H1 (cell line): ENCODE results near the gene AKR1C1. TPM values are rescaled to one million over a fixed set of nuclear protein-coding genes. Genes with fewer than 3 reads are reported as not detected.

Experiments
- CTCF ChIA-PET: fragments of 300-600 bp; sonication (Branson Sonifier 250); formaldehyde crosslinking; loops from one replicate; lab custom pipeline; 2021; ENCODE audit not compliant: partially characterized antibody; lab: Charles Lee
- POLR2A ChIA-PET: fragments of 300-600 bp; sonication (Branson Sonifier 250); formaldehyde crosslinking; loops from one replicate; lab custom pipeline; 2021; ENCODE audit warnings: inconsistent platforms; ENCODE audit not compliant: partially characterized antibody; lab: Charles Lee
- DNase-seq, 2 experiments: peaks; one replicate each; pipeline versions ENCODE4 v3.0.0 to v3.0.0-alpha.2; 2010 to 2022; ENCODE audit warnings: low spot score in 2 of 2, low read depth in 1 of 2, mixed read lengths in 1 of 2
- FAIRE-seq: peaks from 2 replicates; lab custom pipeline; 2011; peaks lifted over from hg19 to GRCh38; lab: Jason Lieb, UNC
- H2AFZ ChIP-seq: 2 replicates; pipeline ENCODE4 v1.8.1; 2012; ENCODE audit warnings: low read length, inconsistent platforms
- H2AK5ac ChIP-seq: 2 replicates; pipeline ENCODE4 v1.6.1; 2013; ENCODE audit warnings: low read depth, low read length
- H2BK120ac ChIP-seq: replicated peaks from 2 replicates; pipeline ENCODE3; 2013; ENCODE audit warnings: low read depth, low read length, inconsistent platforms
- H2BK12ac ChIP-seq: 2 replicates; pipeline ENCODE4 v1.6.1; 2013; ENCODE audit warnings: low read depth, low read length
- H2BK15ac ChIP-seq: 2 replicates; pipeline ENCODE4 v1.6.1; 2013; ENCODE audit warnings: low read length
- H2BK20ac ChIP-seq: 2 replicates; pipeline ENCODE4 v1.6.1; 2013; ENCODE audit warnings: low read length
- H2BK5ac ChIP-seq: 2 replicates; pipeline ENCODE4 v1.6.1; 2013; ENCODE audit warnings: low read depth, low read length
- H3K14ac ChIP-seq: 2 replicates; pipeline ENCODE4 v1.6.1; 2013; ENCODE audit warnings: inconsistent platforms; ENCODE audit not compliant: insufficient read length
- H3K18ac ChIP-seq: 2 replicates; pipeline ENCODE4 v1.6.1; 2013; ENCODE audit warnings: low read length; ENCODE audit errors: extremely low read depth
- H3K23ac ChIP-seq: 2 replicates; pipeline ENCODE4 v1.6.1; 2013; ENCODE audit warnings: inconsistent platforms; ENCODE audit not compliant: insufficient read length
- H3K23me2 ChIP-seq: 2 replicates; pipeline ENCODE4 v1.6.1; 2013; ENCODE audit warnings: low read depth, low read length
- H3K27ac ChIP-seq: 2 replicates; pipeline ENCODE4 v1.6.1; 2011; ENCODE audit warnings: low read depth, low read length, inconsistent platforms
- H3K27me3 ChIP-seq, 4 experiments: replicated peaks in 1 of 4; 1 replicate in 1 of 4; 2 replicates in 3 of 4; pipeline versions ENCODE4 v1.6.1 to v1.8.1; 2011 to 2013; ENCODE audit warnings: low read length in 3 of 4, mild to moderate bottlenecking in 3 of 4, inconsistent platforms in 2 of 4, mixed read lengths in 2 of 4, moderate library complexity in 1 of 4; ENCODE audit not compliant: control insufficient read depth in 3 of 4, insufficient read depth in 3 of 4; ENCODE audit errors: extremely low read depth in 1 of 4
- H3K36me3 ChIP-seq, 4 experiments: 2 replicates each; pipeline versions ENCODE4 v1.6.1 to v1.8.1; 2011 to 2013; ENCODE audit warnings: mild to moderate bottlenecking in 4 of 4, low read length in 3 of 4, moderate library complexity in 2 of 4, control low read depth in 1 of 4, inconsistent platforms in 1 of 4; ENCODE audit not compliant: insufficient read depth in 4 of 4, control insufficient read depth in 2 of 4
- H3K4ac ChIP-seq: replicated peaks from 2 replicates; pipeline ENCODE3; 2013; ENCODE audit warnings: low read length, low read depth, mixed read lengths, inconsistent platforms; ENCODE audit not compliant: insufficient read length
- H3K4me1 ChIP-seq, 4 experiments: replicated peaks in 1 of 4; 1 replicate in 1 of 4; 2 replicates in 3 of 4; pipeline versions ENCODE4 v1.6.1 to v1.8.1; 2011 to 2013; ENCODE audit warnings: low read length in 3 of 4, inconsistent platforms in 2 of 4, mixed read lengths in 1 of 4; ENCODE audit not compliant: insufficient read depth in 4 of 4, control insufficient read depth in 3 of 4
- H3K4me2 ChIP-seq, 2 experiments: 2 replicates each; pipeline versions ENCODE4 v1.6.1 to v1.8.1; 2011 to 2013; ENCODE audit warnings: low read depth in 2 of 2, low read length in 2 of 2, control low read depth in 1 of 2, inconsistent platforms in 1 of 2, mild to moderate bottlenecking in 1 of 2; ENCODE audit not compliant: insufficient read depth in 1 of 2
- H3K4me3 ChIP-seq, 4 experiments: fragments of 200-600, 300-600 bp in 1 of 4; sonication (generic), shearing (Covaris generic), sonication (Bioruptor Twin) in 1 of 4; 2 replicates each; pipeline versions ENCODE4 v1.5.1 to v1.8.1; 2011 to 2016; ENCODE audit warnings: low read length in 4 of 4, low read depth in 3 of 4, control low read depth in 2 of 4, inconsistent platforms in 2 of 4, mild to moderate bottlenecking in 2 of 4, mixed read lengths in 1 of 4, moderate library complexity in 1 of 4; ENCODE audit not compliant: insufficient read depth in 2 of 4; ENCODE audit errors: extremely low read depth in 1 of 4
- H3K56ac ChIP-seq: replicated peaks from 2 replicates; pipeline ENCODE3; 2013; ENCODE audit warnings: low read depth, mild to moderate bottlenecking, mixed read lengths, low read length, inconsistent platforms; ENCODE audit not compliant: insufficient read length
- H3K79me1 ChIP-seq: 2 replicates; pipeline ENCODE4 v1.6.1; 2013; ENCODE audit warnings: low read depth, low read length, control low read depth
- H3K79me2 ChIP-seq, 2 experiments: 2 replicates each; pipeline versions ENCODE4 v1.6.1 to v1.8.1; 2012 to 2013; ENCODE audit warnings: low read length in 2 of 2, mild to moderate bottlenecking in 2 of 2, inconsistent platforms in 1 of 2; ENCODE audit not compliant: insufficient read depth in 2 of 2, control insufficient read depth in 1 of 2
- H3K9ac ChIP-seq, 4 experiments: replicated peaks in 1 of 4; 1 replicate in 1 of 4; 2 replicates in 3 of 4; pipeline versions ENCODE4 v1.6.1 to v1.8.1; 2011 to 2013; ENCODE audit warnings: low read depth in 3 of 4, low read length in 3 of 4, control low read depth in 2 of 4, mild to moderate bottlenecking in 2 of 4, moderate library complexity in 2 of 4, inconsistent platforms in 1 of 4; ENCODE audit errors: extremely low read depth in 1 of 4
- H3K9me3 ChIP-seq, 2 experiments: 2 replicates each; pipeline versions ENCODE4 v1.6.1 to v1.8.1; 2012 to 2013; ENCODE audit warnings: mild to moderate bottlenecking in 2 of 2, moderate library complexity in 2 of 2, control low read depth in 1 of 2, inconsistent platforms in 1 of 2, low read depth in 1 of 2, low read length in 1 of 2, mixed read lengths in 1 of 2; ENCODE audit not compliant: insufficient read depth in 2 of 2
- H4K20me1 ChIP-seq, 2 experiments: replicated peaks in 1 of 2; 2 replicates each; pipeline versions ENCODE3 to v1.8.1; 2011 to 2013; ENCODE audit warnings: inconsistent platforms in 2 of 2, low read length in 2 of 2, mild to moderate bottlenecking in 1 of 2; ENCODE audit not compliant: insufficient read depth in 2 of 2, control insufficient read depth in 1 of 2
- H4K5ac ChIP-seq: 2 replicates; pipeline ENCODE4 v1.6.1; 2013; ENCODE audit warnings: low read length, low read depth, mixed read lengths, inconsistent platforms; ENCODE audit not compliant: insufficient read length
- H4K8ac ChIP-seq: 2 replicates; pipeline ENCODE4 v1.8.0; 2013; ENCODE audit warnings: mild to moderate bottlenecking, moderate library complexity, low read length, inconsistent platforms; ENCODE audit not compliant: insufficient read depth; ENCODE audit errors: extremely low read depth
- H4K91ac ChIP-seq: replicated peaks from 2 replicates; pipeline ENCODE3; 2013; ENCODE audit warnings: low read length, mixed read lengths, inconsistent platforms; ENCODE audit not compliant: insufficient read length
- CTBP2 ChIP-seq: IDR thresholded peaks from 2 replicates; pipeline ENCODE4 v1.7.0; 2011; ENCODE audit warnings: borderline replicate concordance, mild to moderate bottlenecking, moderate library complexity, mixed read lengths, low read length; ENCODE audit not compliant: insufficient read depth, insufficient read length
- EZH2 ChIP-seq: fragments of 200-600 bp; sonication (generic); IDR thresholded peaks from 2 replicates; pipeline ENCODE4 v1.7.1; 2012; ENCODE audit warnings: low read depth, mild to moderate bottlenecking, moderate library complexity, low read length, inconsistent platforms; ENCODE audit not compliant: severe bottlenecking
- FOSL1 ChIP-seq: IDR thresholded peaks from 2 replicates; pipeline ENCODE4 v1.6.1; 2011; ENCODE audit warnings: mild to moderate bottlenecking, low read depth, low read length, moderate library complexity; ENCODE audit not compliant: insufficient read depth
- HDAC6 ChIP-seq: IDR thresholded peaks from one replicate; pipeline ENCODE4 v1.7.1; 2012; ENCODE audit warnings: low read depth, mild to moderate bottlenecking, inconsistent platforms, low read length, moderate library complexity
- RFX5 ChIP-seq: IDR thresholded peaks from 2 replicates; pipeline ENCODE4 v1.6.1; 2011; ENCODE audit warnings: low read depth, low read length, improper control_type of control experiment, borderline replicate concordance
- SP4 ChIP-seq: IDR thresholded peaks from 2 replicates; pipeline ENCODE4 v1.6.1; 2012; ENCODE audit warnings: low read length, inconsistent platforms
- SRF ChIP-seq: IDR thresholded peaks from 2 replicates; pipeline ENCODE4 v1.6.1; 2011; ENCODE audit warnings: mild to moderate bottlenecking, low read depth, low read length, moderate library complexity
- TBP ChIP-seq: IDR thresholded peaks from 2 replicates; pipeline ENCODE4 v1.6.1; 2011; ENCODE audit warnings: low read depth, low read length, improper control_type of control experiment
- TEAD4 ChIP-seq: IDR thresholded peaks from 2 replicates; pipeline ENCODE4 v1.6.1; 2012; ENCODE audit warnings: low read depth, low read length, inconsistent platforms, mixed read lengths
- WGBS, 2 experiments: shearing (Covaris generic) in 1 of 2; methylation state at CpG; one replicate each; pipeline versions ENCODE4 v1.1.6 to v1.1.7; 2013 to 2015; ENCODE audit warnings: low lambda C conversion rate in 2 of 2, mixed read lengths in 2 of 2, inconsistent platforms in 1 of 2, low coverage in 1 of 2, missing lambda C conversion rate in 1 of 2; ENCODE audit not compliant: insufficient replicate concordance in 2 of 2, insufficient coverage in 1 of 2, insufficient read length in 1 of 2; ENCODE audit errors: extremely low coverage in 1 of 2, missing lambda C conversion rate in 1 of 2; 5-methylcytosine and 5-hydroxymethylcytosine counted together
- polyA plus RNA-seq, 7 experiments: library from polyadenylated mRNA; depleted of rRNA in 3 of 7; stranded (reverse) in 5 of 7; unstranded in 2 of 7; fragments of >200 nt in 5 of 7; fragments of 200-250 nt in 2 of 7; gene quantifications; 1 replicate in 5 of 7; 2 replicates in 1 of 7; 4 replicates in 1 of 7; pipeline versions ENCODE4 v1.2.1 to v1.2.3, GENCODE V29; 2011 to 2013; ENCODE audit warnings: missing spikeins in 2 of 7, mixed read lengths in 2 of 7
- total RNA-seq: library from RNA; stranded (reverse); fragmentation: NEBNext Ultra II Directional; extraction: Animal tissue kit (Norgen Biotek cat#: 25700); gene quantifications from 2 replicates; pipeline ENCODE4 v1.2.1, GENCODE V29; 2021
- TF ChIP-seq, protein P1 (sequence below): IDR thresholded peaks from 2 replicates; pipeline ENCODE4 v1.6.1; 2011; ENCODE audit warnings: low read length, improper control_type of control experiment
- TF ChIP-seq, protein P2 (sequence below), 3 experiments: IDR thresholded peaks; 1 replicate in 2 of 3; 2 replicates in 1 of 3; pipeline versions ENCODE4 v1.5.1 to v1.6.1; 2011; ENCODE audit warnings: low read length in 3 of 3, mild to moderate bottlenecking in 3 of 3, inconsistent platforms in 2 of 3, low read depth in 1 of 3, moderate library complexity in 1 of 3; ENCODE audit not compliant: insufficient read depth in 1 of 3; ENCODE audit errors: control extremely low read depth in 1 of 3

The AKR1C1 gene
- total and polyA plus RNA-seq, 2 of the 8 experiments (the other 6 are each of a cell fraction or from before 2014, with no cell fraction given): 1.4 to 2.1 TPM

DNA sequence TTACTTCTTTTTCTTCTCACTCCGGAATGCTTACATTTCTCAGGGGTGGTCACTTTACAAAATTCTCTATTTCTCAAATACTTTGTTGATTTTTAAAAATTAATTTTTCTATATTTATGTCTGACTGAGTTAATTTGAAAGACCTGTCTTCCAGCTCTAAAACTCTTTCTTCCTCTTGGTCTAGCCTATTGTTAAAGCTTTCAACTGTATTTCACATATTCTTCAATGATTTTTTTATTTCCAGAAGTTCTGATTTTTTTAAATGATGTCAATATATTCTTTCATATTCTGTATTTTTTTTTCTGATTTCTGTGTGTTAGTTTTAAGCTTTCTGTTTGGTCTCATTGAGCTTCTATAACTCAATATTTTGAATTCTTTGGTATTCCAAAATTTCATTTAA, 67.8 kb downstream of the AKR1C1 start:
- Histone ChIP-seq H2AFZ (no peak overlapping the region), H3K9ac (no peak overlapping the region), H4K8ac (no peak overlapping the region), H3K23me2 (no peaks in the 10 kb centered on the region), H2BK5ac (no peak overlapping the region), H3K4me1 (no peaks in the 10 kb centered on the region), H3K27ac (no peak overlapping the region), H3K56ac (no peak overlapping the region), H3K36me3 (no peaks in the 10 kb centered on the region), H2BK20ac (no peak overlapping the region), H4K20me1 (no peaks in the 10 kb centered on the region), H3K4me3 (no peak overlapping the region), H3K18ac (no peak overlapping the region), H3K27me3 (no peaks in the 10 kb centered on the region), H3K4me2 (no peak overlapping the region), H3K23ac (no peak overlapping the region), H2BK120ac (no peak overlapping the region), H2AK5ac (no peak overlapping the region), H2BK15ac (no peak overlapping the region), H4K91ac (no peak overlapping the region), H3K79me2 (no peaks in the 10 kb centered on the region), H3K9me3 (peaks cover 3 to 6% of the 10 kb centered on the region in 2 experiments; a peak in 1 of 4 replicates), H3K79me1 (no peaks in the 10 kb centered on the region), H3K14ac (no peak overlapping the region), H2BK12ac (no peak overlapping the region), H4K5ac (no peak overlapping the region), H3K4ac (no peak overlapping the region)
- WGBS, 2 experiments: 90% methylated on average over 1 of the region's 1 CpG; no CpG with 5 or more reads in 1 of the 2 experiments
- ChIA-PET CTCF (no interaction called here), POLR2A (no interaction called here)
- DNase-seq: no peak
- FAIRE-seq: no peak
- no peak for TF ChIP-seq CTBP2
- TF ChIP-seq HDAC6: no peak
- TF ChIP-seq SRF: no peak
- no peak for TF ChIP-seq EZH2
- TF ChIP-seq SP4: no peak
- TF ChIP-seq FOSL1: no peak
- TF ChIP-seq TEAD4: no peak
- TF ChIP-seq, protein P1, sequence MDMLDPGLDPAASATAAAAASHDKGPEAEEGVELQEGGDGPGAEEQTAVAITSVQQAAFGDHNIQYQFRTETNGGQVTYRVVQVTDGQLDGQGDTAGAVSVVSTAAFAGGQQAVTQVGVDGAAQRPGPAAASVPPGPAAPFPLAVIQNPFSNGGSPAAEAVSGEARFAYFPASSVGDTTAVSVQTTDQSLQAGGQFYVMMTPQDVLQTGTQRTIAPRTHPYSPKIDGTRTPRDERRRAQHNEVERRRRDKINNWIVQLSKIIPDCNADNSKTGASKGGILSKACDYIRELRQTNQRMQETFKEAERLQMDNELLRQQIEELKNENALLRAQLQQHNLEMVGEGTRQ: no peak
- no peak for TF ChIP-seq RFX5
- TF ChIP-seq, protein P2, sequence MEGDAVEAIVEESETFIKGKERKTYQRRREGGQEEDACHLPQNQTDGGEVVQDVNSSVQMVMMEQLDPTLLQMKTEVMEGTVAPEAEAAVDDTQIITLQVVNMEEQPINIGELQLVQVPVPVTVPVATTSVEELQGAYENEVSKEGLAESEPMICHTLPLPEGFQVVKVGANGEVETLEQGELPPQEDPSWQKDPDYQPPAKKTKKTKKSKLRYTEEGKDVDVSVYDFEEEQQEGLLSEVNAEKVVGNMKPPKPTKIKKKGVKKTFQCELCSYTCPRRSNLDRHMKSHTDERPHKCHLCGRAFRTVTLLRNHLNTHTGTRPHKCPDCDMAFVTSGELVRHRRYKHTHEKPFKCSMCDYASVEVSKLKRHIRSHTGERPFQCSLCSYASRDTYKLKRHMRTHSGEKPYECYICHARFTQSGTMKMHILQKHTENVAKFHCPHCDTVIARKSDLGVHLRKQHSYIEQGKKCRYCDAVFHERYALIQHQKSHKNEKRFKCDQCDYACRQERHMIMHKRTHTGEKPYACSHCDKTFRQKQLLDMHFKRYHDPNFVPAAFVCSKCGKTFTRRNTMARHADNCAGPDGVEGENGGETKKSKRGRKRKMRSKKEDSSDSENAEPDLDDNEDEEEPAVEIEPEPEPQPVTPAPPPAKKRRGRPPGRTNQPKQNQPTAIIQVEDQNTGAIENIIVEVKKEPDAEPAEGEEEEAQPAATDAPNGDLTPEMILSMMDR (IDR thresholded peaks at IDR 0.05; ENCODE audit: control extremely low read depth in 1 of 3, insufficient read depth in 1 of 3, low read depth in 1 of 3, low read length in 3 of 3): no peak
- TF ChIP-seq TBP: no peak
